Neural progenitor cell (in vitro differentiated cells): Measurements from ENCODE around the gene POLH.

Experiments
- EZH2 ChIP-seq: fragments of 200-600 bp; sonication (generic); IDR thresholded peaks from 2 replicates; pipeline ENCODE4 v1.6.1; 2017; ENCODE audit warnings: antibody characterized with exemption, mild to moderate bottlenecking, moderate library complexity
- EZH2phosphoT487 ChIP-seq: fragments of 200-600 bp; sonication (generic); IDR thresholded peaks from 2 replicates; pipeline ENCODE4 v1.6.1; 2017; ENCODE audit warnings: antibody characterized with exemption
- TF ChIP-seq, protein P1 (sequence below): fragments of 200-600 bp; sonication (generic); IDR thresholded peaks from 2 replicates; pipeline ENCODE4 v1.5.1; 2017; ENCODE audit warnings: antibody characterized with exemption, mild to moderate bottlenecking

DNA sequence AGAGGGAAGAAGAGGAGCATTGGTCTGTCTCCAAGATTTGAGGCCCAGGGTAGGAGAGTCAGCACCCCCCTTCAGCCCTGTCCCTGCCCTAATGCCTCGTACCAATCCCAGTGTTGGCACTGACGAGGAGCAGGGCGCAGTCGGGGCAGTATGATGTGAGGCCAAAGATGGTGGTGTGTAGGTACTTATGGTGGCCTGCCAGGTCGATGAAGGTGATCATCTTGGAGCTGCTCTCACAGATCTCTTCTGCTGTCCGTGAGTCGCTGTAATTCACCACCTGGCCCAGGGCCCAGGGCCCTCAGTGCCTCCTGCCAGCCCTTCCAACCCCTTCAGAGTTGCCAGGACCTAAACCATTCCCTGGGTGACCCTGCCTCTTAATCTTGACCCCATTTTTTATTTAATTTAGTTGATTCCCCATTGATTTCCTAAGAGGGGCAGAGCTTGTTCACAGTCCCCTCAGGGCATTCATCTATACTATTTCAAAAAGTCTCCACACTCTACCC is 48.9 kb downstream of the POLH start:
- TF ChIP-seq, protein P1, sequence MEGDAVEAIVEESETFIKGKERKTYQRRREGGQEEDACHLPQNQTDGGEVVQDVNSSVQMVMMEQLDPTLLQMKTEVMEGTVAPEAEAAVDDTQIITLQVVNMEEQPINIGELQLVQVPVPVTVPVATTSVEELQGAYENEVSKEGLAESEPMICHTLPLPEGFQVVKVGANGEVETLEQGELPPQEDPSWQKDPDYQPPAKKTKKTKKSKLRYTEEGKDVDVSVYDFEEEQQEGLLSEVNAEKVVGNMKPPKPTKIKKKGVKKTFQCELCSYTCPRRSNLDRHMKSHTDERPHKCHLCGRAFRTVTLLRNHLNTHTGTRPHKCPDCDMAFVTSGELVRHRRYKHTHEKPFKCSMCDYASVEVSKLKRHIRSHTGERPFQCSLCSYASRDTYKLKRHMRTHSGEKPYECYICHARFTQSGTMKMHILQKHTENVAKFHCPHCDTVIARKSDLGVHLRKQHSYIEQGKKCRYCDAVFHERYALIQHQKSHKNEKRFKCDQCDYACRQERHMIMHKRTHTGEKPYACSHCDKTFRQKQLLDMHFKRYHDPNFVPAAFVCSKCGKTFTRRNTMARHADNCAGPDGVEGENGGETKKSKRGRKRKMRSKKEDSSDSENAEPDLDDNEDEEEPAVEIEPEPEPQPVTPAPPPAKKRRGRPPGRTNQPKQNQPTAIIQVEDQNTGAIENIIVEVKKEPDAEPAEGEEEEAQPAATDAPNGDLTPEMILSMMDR, result no peak
- TF ChIP-seq EZH2phosphoT487, result no peak
- TF ChIP-seq EZH2, result no peak
